K562 (cell line): ENCODE data around the gene ZMIZ1. TPM values are rescaled to one million over a fixed set of nuclear protein-coding genes. Genes with fewer than 3 reads are reported as not detected.

Source experiments
- ARNT ChIP-seq, 2 experiments: fragments of 450-650 bp; IDR thresholded peaks; 2 replicates each; pipeline ENCODE4 v1.6.1; 2016; ENCODE audit warnings: mild to moderate bottlenecking in 1 of 2
- ASH1L ChIP-seq: fragments of 450-650 bp; IDR thresholded peaks from 2 replicates; pipeline ENCODE4 v1.6.1; 2018; ENCODE audit warnings: borderline replicate concordance, mild to moderate bottlenecking, low read depth; ENCODE audit not compliant: partially characterized antibody
- CCNT2 ChIP-seq: IDR thresholded peaks from 2 replicates; pipeline ENCODE4 v1.6.1; 2011; ENCODE audit warnings: borderline replicate concordance, low read depth, mild to moderate bottlenecking, moderate library complexity, mixed read lengths, low read length; ENCODE audit not compliant: insufficient read length; ENCODE audit errors: extremely low read depth
- ETV5 ChIP-seq: sonication (generic); formaldehyde crosslinking; IDR thresholded peaks from 2 replicates; pipeline ENCODE4 v1.4.0; 2020; ENCODE audit warnings: low read depth, mild to moderate bottlenecking, missing genetic modification reagents
- FOXA3 ChIP-seq, 2 experiments: fragments of 450-650 bp in 1 of 2; sonication (generic) in 1 of 2; formaldehyde crosslinking; IDR thresholded peaks in 1 of 2; conservative IDR thresholded peaks in 1 of 2; 2 replicates each; pipeline versions ENCODE4 v1.4.0 to v1.8.0; 2020 to 2022; ENCODE audit warnings: mild to moderate bottlenecking in 2 of 2, missing genetic modification reagents in 1 of 2
- HDAC2 ChIP-seq: fragments of 450-650 bp; IDR thresholded peaks from 2 replicates; pipeline ENCODE4 v1.6.1; 2016; ENCODE audit warnings: mild to moderate bottlenecking
- KDM1A ChIP-seq, 2 experiments: fragments of 450-650 bp; IDR thresholded peaks; 2 replicates each; pipeline ENCODE4 v1.6.1; 2016; ENCODE audit warnings: mild to moderate bottlenecking in 2 of 2
- MCM2 ChIP-seq: fragments of 450-650 bp; IDR thresholded peaks from 2 replicates; pipeline ENCODE4 v1.6.1; 2017; ENCODE audit warnings: low read depth, mild to moderate bottlenecking
- MEF2D ChIP-seq: conservative IDR thresholded peaks from 2 replicates; pipeline ENCODE4 v1.6.1; 2016; ENCODE audit warnings: low read depth, missing genetic modification characterization, missing compliant biosample characterization
- SIN3A ChIP-seq, 2 experiments: fragments of 150-350 bp in 1 of 2; IDR thresholded peaks; 2 replicates each; pipeline ENCODE4 v1.6.1; 2011 to 2016; ENCODE audit warnings: borderline replicate concordance in 2 of 2, low read depth in 2 of 2, low read length in 2 of 2, mild to moderate bottlenecking in 2 of 2, moderate library complexity in 2 of 2; ENCODE audit not compliant: control insufficient read depth in 1 of 2
- SRF ChIP-seq, 2 experiments: fragments of 250-450, 450-650 bp in 1 of 2; sonication (Bioruptor Pico) in 1 of 2; sonication (generic) in 1 of 2; formaldehyde crosslinking; IDR thresholded peaks; 2 replicates each; pipeline versions ENCODE4 v1.5.0 to v1.5.1; 2020 to 2022; ENCODE audit warnings: mild to moderate bottlenecking in 1 of 2, missing genetic modification reagents in 1 of 2
- TEAD2 ChIP-seq: fragments of 450-650 bp; IDR thresholded peaks from 2 replicates; pipeline ENCODE4 v1.6.1; 2016; ENCODE audit warnings: missing genetic modification characterization, control low read depth, missing compliant biosample characterization
- THAP12 ChIP-seq: fragments of 250-450 bp; sonication (Bioruptor Pico); IDR thresholded peaks from 2 replicates; pipeline ENCODE4 v1.9.0; 2021; ENCODE audit warnings: mild to moderate bottlenecking, inconsistent platforms
- ZBTB1 ChIP-seq: sonication (generic); formaldehyde crosslinking; IDR thresholded peaks from 2 replicates; pipeline ENCODE4 v1.8.1; 2023; ENCODE audit warnings: missing genetic modification reagents, low read depth, mild to moderate bottlenecking, borderline replicate concordance
- ZBTB49 ChIP-seq: sonication (generic); formaldehyde crosslinking; IDR thresholded peaks from 2 replicates; pipeline ENCODE4 v1.8.0; 2022; ENCODE audit warnings: missing genetic modification reagents, mild to moderate bottlenecking, borderline replicate concordance
- ZKSCAN8 ChIP-seq: fragments of 200-800 bp; sonication (Bioruptor generic); IDR thresholded peaks from 2 replicates; pipeline ENCODE4 v1.6.1; 2016; ENCODE audit warnings: missing genetic modification characterization, missing compliant biosample characterization
- polyA plus RNA-seq, 8 experiments: library from polyadenylated mRNA; depleted of rRNA in 4 of 8; stranded (reverse) in 5 of 8; unstranded in 3 of 8; fragments of >200 nt; fragmentation: Nextera tagmentation in 2 of 8; fragmentation: Illumina TruSeq in 1 of 8; extraction: Ambion mirVana in 2 of 8; extraction: Trizol in 1 of 8; gene quantifications; 2 replicates each; pipeline versions ENCODE4 v1.2.1 to v1.2.3, GENCODE V29; 2011 to 2014; ENCODE audit warnings: inconsistent platforms in 1 of 8, missing spikeins in 1 of 8
- total RNA-seq, 7 experiments: library from RNA; depleted of rRNA in 6 of 7; stranded (reverse); fragments of >200 nt in 6 of 7; fragmentation: Illumina TruSeq in 2 of 7; extraction: Trizol in 2 of 7; gene quantifications; 2 replicates each; pipeline versions ENCODE4 v1.2.1 to v1.2.3, GENCODE V29; 2011 to 2021; ENCODE audit warnings: low replicate concordance in 1 of 7
- TF ChIP-seq, protein P1 (sequence below): fragments of 250-450 bp; sonication (Bioruptor Pico); IDR thresholded peaks from 2 replicates; pipeline ENCODE4 v1.9.0; 2021; ENCODE audit warnings: mild to moderate bottlenecking
- TF ChIP-seq, protein P2 (sequence below): fragments of 450-650 bp; conservative IDR thresholded peaks from 2 replicates; pipeline ENCODE4 v1.6.1; 2016; ENCODE audit warnings: missing genetic modification characterization, low read depth, mild to moderate bottlenecking, control low read depth, missing compliant biosample characterization

ZMIZ1 gene
- total and polyA plus RNA-seq, 9 of the 15 experiments (the other 6 are each of a cell fraction or from before 2014, with no cell fraction given): 1.0 to 37.3 (median 4.3) TPM

- peak; percentile 95 for TF ChIP-seq MEF2D (tag)
- peak; percentile 94 for TF ChIP-seq TEAD2
- TF ChIP-seq, protein P1, sequence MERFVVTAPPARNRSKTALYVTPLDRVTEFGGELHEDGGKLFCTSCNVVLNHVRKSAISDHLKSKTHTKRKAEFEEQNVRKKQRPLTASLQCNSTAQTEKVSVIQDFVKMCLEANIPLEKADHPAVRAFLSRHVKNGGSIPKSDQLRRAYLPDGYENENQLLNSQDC: no peak
- peak; percentile 55 for TF ChIP-seq HDAC2
- TF ChIP-seq THAP12: no peak
- TF ChIP-seq KDM1A (IDR thresholded peaks at IDR 0.05): peak; percentile 45 to 49; a peak in 2 of 4 replicates
- peak; percentile 82 for TF ChIP-seq ZKSCAN8 (CRISPR knock-in tag)
- TF ChIP-seq ZBTB1 (CRISPR knock-in tag): no peak
- TF ChIP-seq FOXA3 (CRISPR knock-in tag; conservative IDR thresholded peaks at IDR 0.05 in 1 of 2, IDR thresholded peaks at IDR 0.05 in 1 of 2): 0 out of 4 replicates have a peak, but pooled peaks of 1 of the 2 experiments have one; percentile 13
- peak in 1 of 2 experiments; percentile 74; a peak in 2 of 4 replicates for TF ChIP-seq SRF (CRISPR knock-in tag; IDR thresholded peaks at IDR 0.05)
- TF ChIP-seq MCM2: no peak
- peak; percentile 85 for TF ChIP-seq ETV5
- TF ChIP-seq ARNT (IDR thresholded peaks at IDR 0.05): no peak; a peak in 2 of 4 replicates
- no peak for TF ChIP-seq CCNT2
- no peak for TF ChIP-seq ZBTB49 (CRISPR knock-in tag)
- TF ChIP-seq, protein P2, sequence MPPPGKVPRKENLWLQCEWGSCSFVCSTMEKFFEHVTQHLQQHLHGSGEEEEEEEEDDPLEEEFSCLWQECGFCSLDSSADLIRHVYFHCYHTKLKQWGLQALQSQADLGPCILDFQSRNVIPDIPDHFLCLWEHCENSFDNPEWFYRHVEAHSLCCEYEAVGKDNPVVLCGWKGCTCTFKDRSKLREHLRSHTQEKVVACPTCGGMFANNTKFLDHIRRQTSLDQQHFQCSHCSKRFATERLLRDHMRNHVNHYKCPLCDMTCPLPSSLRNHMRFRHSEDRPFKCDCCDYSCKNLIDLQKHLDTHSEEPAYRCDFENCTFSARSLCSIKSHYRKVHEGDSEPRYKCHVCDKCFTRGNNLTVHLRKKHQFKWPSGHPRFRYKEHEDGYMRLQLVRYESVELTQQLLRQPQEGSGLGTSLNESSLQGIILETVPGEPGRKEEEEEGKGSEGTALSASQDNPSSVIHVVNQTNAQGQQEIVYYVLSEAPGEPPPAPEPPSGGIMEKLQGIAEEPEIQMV (tag): peak; percentile 83
- TF ChIP-seq ASH1L: no peak
- no peak for TF ChIP-seq SIN3A (IDR thresholded peaks at IDR 0.05; ENCODE audit: borderline replicate concordance in 2 of 2, control insufficient read depth in 1 of 2, low read depth in 2 of 2, low read length in 2 of 2)
These were observed 15.5 kb downstream of the ZMIZ1 start (continued) for GRCh38 chr10:79084012-79084971.
